ENCODE results near the gene SH2D3C.

- TF ChIP-seq EZH2 (optimal IDR thresholded peaks at IDR 0.05; ENCODE audit: low read depth, low read length) (no peak), CTCF (IDR thresholded peaks at IDR 0.05; ENCODE audit: low read length) (no peak), EZH2phosphoT487 (IDR thresholded peaks at IDR 0.05; ENCODE audit: low read length) (no peak)
These were observed 992 bp downstream of the SH2D3C start for GRCh38 chr9:127777368-127777980.
